ENCODE results near the gene JADE3.

The JADE3 gene

GRCh38 chrX:46912098-46912602 lies at the start of gene JADE3:
Gene JADE3 (plus strand): TSS chrX:46912421. CDS start chrX:46984895, 72,474 bp downstream.
- DNase-seq (ENCODE audit: low spot score) = peak; percentile 41

GRCh38 chrX:46863072-46863471 lies 49.1 kb upstream of the JADE3 start:
- no peak for DNase-seq (ENCODE audit: low spot score)

GRCh38 chrX:46864606-46865005 lies 47.6 kb upstream of the JADE3 start:
- DNase-seq (ENCODE audit: low spot score) = no peak

GRCh38 chrX:46865281-46865680 lies 46.9 kb upstream of the JADE3 start:
- no peak for DNase-seq (ENCODE audit: low spot score)

GRCh38 chrX:46866726-46867125 lies 45.5 kb upstream of the JADE3 start:
- no peak for DNase-seq (ENCODE audit: low spot score)

- DNase-seq (ENCODE audit: low spot score) = no peak
Observed at GRCh38 chrX:46873746-46874145, 38.5 kb upstream of the JADE3 start.

GRCh38 chrX:46876901-46877300 lies 35.3 kb upstream of the JADE3 start:
- DNase-seq (ENCODE audit: low spot score) = no peak

GRCh38 chrX:46882266-46882665 lies 30.0 kb upstream of the JADE3 start:
- no peak for DNase-seq (ENCODE audit: low spot score)

GRCh38 chrX:46884799-46885198 lies 27.4 kb upstream of the JADE3 start:
- no peak for DNase-seq (ENCODE audit: low spot score)

- no peak for DNase-seq (ENCODE audit: low spot score)
Observed at GRCh38 chrX:46898207-46898606, 14.0 kb upstream of the JADE3 start.

- DNase-seq (ENCODE audit: low spot score) = peak; percentile 37
Observed at GRCh38 chrX:46903458-46904242, 8.6 kb upstream of the JADE3 start.

- no peak for DNase-seq (ENCODE audit: low spot score)
Observed at GRCh38 chrX:46904626-46905025, 7.6 kb upstream of the JADE3 start.

GRCh38 chrX:46910415-46910814 lies 1.8 kb upstream of the JADE3 start:
- DNase-seq (ENCODE audit: low spot score) = no peak

- DNase-seq (ENCODE audit: low spot score) = peak; percentile 40
Observed at GRCh38 chrX:46912603-46913491, 626 bp downstream of the JADE3 start.

- DNase-seq (ENCODE audit: low spot score) = peak; percentile 16
Observed at GRCh38 chrX:46913667-46914066, 1.4 kb downstream of the JADE3 start.

GRCh38 chrX:46916273-46916672 lies 4.1 kb downstream of the JADE3 start:
- DNase-seq (ENCODE audit: low spot score) = no peak

- DNase-seq (ENCODE audit: low spot score) = no peak
Observed at GRCh38 chrX:46917622-46918021, 5.4 kb downstream of the JADE3 start.

- no peak for DNase-seq (ENCODE audit: low spot score)
Observed at GRCh38 chrX:46918434-46918833, 6.2 kb downstream of the JADE3 start.

GRCh38 chrX:46920235-46920634 lies 8.0 kb downstream of the JADE3 start:
- no peak for DNase-seq (ENCODE audit: low spot score)

- DNase-seq (ENCODE audit: low spot score) = no peak
Observed at GRCh38 chrX:46922611-46923010, 10.4 kb downstream of the JADE3 start.

- no peak for DNase-seq (ENCODE audit: low spot score)
Observed at GRCh38 chrX:46927718-46928117, 15.5 kb downstream of the JADE3 start.

- DNase-seq (ENCODE audit: low spot score) = no peak
Observed at GRCh38 chrX:46929439-46930261, 17.4 kb downstream of the JADE3 start.

Measured in HuH-7.5 (cell line).